Urothelium cell line (cell line): ENCODE measurements around the gene CERS1.

Experiments used
- DNase-seq: peaks from one replicate; pipeline ENCODE4 v3.0.0; 2011; ENCODE audit warnings: low spot score, mixed read lengths
- FAIRE-seq: peaks from 2 replicates; lab custom pipeline; 2011; peaks lifted over from hg19 to GRCh38; lab: Jason Lieb, UNC

Gene CERS1

GRCh38 chr19:18899624-18900560 is 3.9 kb upstream of the CERS1 start:
- DNase-seq (no peak), FAIRE-seq (no peak)

- FAIRE-seq: no peak
- DNase-seq: no peak
These were observed 2.9 kb upstream of the CERS1 start for GRCh38 chr19:18898607-18899408.

GRCh38 chr19:18898081-18898606 is 2.2 kb upstream of the CERS1 start:
- DNase-seq (no peak), FAIRE-seq (no peak)

- no peak for FAIRE-seq
These were observed 1.4 kb upstream of the CERS1 start for GRCh38 chr19:18897094-18898029.

GRCh38 chr19:18896421-18896841 is 473 bp upstream of the CERS1 start:
- no peak for DNase-seq
- no peak for FAIRE-seq

More at GRCh38 chr19:18897094-18898029, 1.4 kb upstream of the CERS1 start:
- no peak for DNase-seq

- peak; percentile 58 for DNase-seq
- FAIRE-seq: no peak
These were observed 727 bp downstream of the CERS1 start for GRCh38 chr19:18895038-18895823.

GRCh38 chr19:18894254-18895037 is 1.5 kb downstream of the CERS1 start:
- FAIRE-seq: no peak
- peak; percentile 71 for DNase-seq

GRCh38 chr19:18893587-18894253 is 2.2 kb downstream of the CERS1 start:
- DNase-seq (no peak), FAIRE-seq (no peak)

- FAIRE-seq: no peak
- no peak for DNase-seq
These were observed 5.8 kb downstream of the CERS1 start for GRCh38 chr19:18889949-18890745.

GRCh38 chr19:18886972-18887371 is 9.0 kb downstream of the CERS1 start:
- FAIRE-seq (no peak), DNase-seq (no peak)

GRCh38 chr19:18883526-18884304 is 12.2 kb downstream of the CERS1 start:
- no peak for DNase-seq
- FAIRE-seq: no peak

GRCh38 chr19:18881491-18881890 is 14.5 kb downstream of the CERS1 start:
- DNase-seq (no peak), FAIRE-seq (no peak)

GRCh38 chr19:18879579-18880373 is 16.2 kb downstream of the CERS1 start:
- DNase-seq (no peak), FAIRE-seq (no peak)

- no peak for DNase-seq
- no peak for FAIRE-seq
These were observed 16.9 kb downstream of the CERS1 start for GRCh38 chr19:18878858-18879578.
